Measurements from ENCODE around the gene RPL32.
"Not testable (repeated sequence)": the region's sequence is repeated elsewhere in the genome, so short reads cannot be mapped to it uniquely, and the experiment has no call there.

Gene RPL32

GRCh38 chr3:12841149-12841969, at the start of gene RPL32:
Gene RPL32 (minus strand): TSS chr3:12841565. CDS start chr3:12840237, 1,328 bp downstream.
- peak; percentile 71 for DNase-seq

GRCh38 chr3:12890610-12891390, 49.4 kb upstream of the RPL32 start:
- no peak for DNase-seq

GRCh38 chr3:12886736-12887135, 45.4 kb upstream of the RPL32 start:
- DNase-seq: no peak

GRCh38 chr3:12886106-12886679, 44.8 kb upstream of the RPL32 start:
- no peak for DNase-seq

- DNase-seq: no peak
Observed at GRCh38 chr3:12885583-12885930, 44.2 kb upstream of the RPL32 start.

- DNase-seq: no peak
Observed at GRCh38 chr3:12884790-12885582, 43.6 kb upstream of the RPL32 start.

- DNase-seq: no peak
Observed at GRCh38 chr3:12884186-12884680, 42.9 kb upstream of the RPL32 start.

- no peak for DNase-seq
Observed at GRCh38 chr3:12882336-12883310, 41.3 kb upstream of the RPL32 start.

GRCh38 chr3:12881858-12882257, 40.5 kb upstream of the RPL32 start:
- not testable (repeated sequence) for DNase-seq

- DNase-seq: no peak
Observed at GRCh38 chr3:12879191-12879815, 37.9 kb upstream of the RPL32 start.

GRCh38 chr3:12878758-12879157, 37.4 kb upstream of the RPL32 start:
- DNase-seq: not testable (repeated sequence)

- no peak for DNase-seq
Observed at GRCh38 chr3:12878141-12878574, 36.8 kb upstream of the RPL32 start.

GRCh38 chr3:12877040-12877439, 35.7 kb upstream of the RPL32 start:
- DNase-seq: no peak

- DNase-seq: no peak
Observed at GRCh38 chr3:12875857-12876836, 34.8 kb upstream of the RPL32 start.

GRCh38 chr3:12871404-12871983, 30.1 kb upstream of the RPL32 start:
- no peak for DNase-seq

- DNase-seq: no peak
Observed at GRCh38 chr3:12870942-12871341, 29.6 kb upstream of the RPL32 start.

GRCh38 chr3:12869035-12869621, 27.8 kb upstream of the RPL32 start:
- no peak for DNase-seq
